Measurements from ENCODE around the gene BMP3.

Gene BMP3

GRCh38 chr4:81039351-81039972 is 9.0 kb downstream of the BMP3 start:
- ChIA-PET CTCF (interaction anchor here (0.6 to 2.4 kb wide), 22 partner anchors 9 to 1161 kb away, joined by 3 to 15 read pairs (median 3); partner anchors contain the start of gene BMP3), POLR2A (no interaction called here)
- Histone ChIP-seq H3K9me3 (ENCODE audit: control insufficient read depth, insufficient read depth, low read depth, low read length) (no peaks in the 10 kb centered on the region), H3K4me1 (ENCODE audit: control insufficient read depth, insufficient read depth, low read length) (peaks cover under 1% of the 10 kb centered on the region; the same call in 1 of the 2 replicates), H3K36me3 (ENCODE audit: control insufficient read depth in 2 of 2, insufficient read depth in 1 of 2, low read length in 2 of 2) (no peaks in the 10 kb centered on the region), H3K4me3 (ENCODE audit: low read depth, low read length) (no peak overlapping the region), H3K27ac (ENCODE audit: extremely low read depth, low read depth, low read length) (no peak overlapping the region)
- no peak for TF ChIP-seq MEIS1 (CRISPR knock-in tag; IDR thresholded peaks at IDR 0.05; ENCODE audit: borderline replicate concordance)
- TF ChIP-seq ZNF394 (tag by site-specific recombination; IDR thresholded peaks at IDR 0.05; ENCODE audit: borderline replicate concordance), result peak; percentile 72; the same call in 1 of the 2 replicates

GRCh38 chr4:81040012-81040659 is 9.6 kb downstream of the BMP3 start:
- ChIA-PET POLR2A (no interaction called here), CTCF (interaction anchor here (0.6 to 2.4 kb wide), 27 partner anchors 9 to 1160 kb away, joined by 3 to 15 read pairs (median 3); partner anchors contain the start of gene BMP3)
- Histone ChIP-seq H3K4me3 (ENCODE audit: low read depth, low read length) (no peak overlapping the region), H3K36me3 (ENCODE audit: control insufficient read depth in 2 of 2, insufficient read depth in 1 of 2, low read length in 2 of 2) (no peaks in the 10 kb centered on the region), H3K9me3 (ENCODE audit: control insufficient read depth, insufficient read depth, low read depth, low read length) (no peaks in the 10 kb centered on the region), H3K27ac (ENCODE audit: extremely low read depth, low read depth, low read length) (no peak overlapping the region), H3K4me1 (ENCODE audit: control insufficient read depth, insufficient read depth, low read length) (no peaks in the 10 kb centered on the region; the same call in 1 of the 2 replicates)
- no peak for TF ChIP-seq ZNF132 (tag by site-specific recombination; IDR thresholded peaks at IDR 0.05; ENCODE audit: borderline replicate concordance)
- peak; percentile 70 for TF ChIP-seq ZNF654 (tag by site-specific recombination; IDR thresholded peaks at IDR 0.05; ENCODE audit: low read depth)
- no peak for TF ChIP-seq ZNF449 (tag by site-specific recombination; IDR thresholded peaks at IDR 0.05)
- no peak for TF ChIP-seq MEIS1 (CRISPR knock-in tag; IDR thresholded peaks at IDR 0.05; ENCODE audit: borderline replicate concordance)
- no peak for TF ChIP-seq KLF8 (tag by site-specific recombination; IDR thresholded peaks at IDR 0.05)
- TF ChIP-seq ZNF549 (tag by site-specific recombination; IDR thresholded peaks at IDR 0.05), result no peak
- peak; percentile 90 for TF ChIP-seq SCRT1 (tag by site-specific recombination; IDR thresholded peaks at IDR 0.05; ENCODE audit: borderline replicate concordance)
- TF ChIP-seq CTCF (tag by site-specific recombination; IDR thresholded peaks at IDR 0.05), result 0 out of 2 replicates have a peak, but pooled peaks have one; percentile 23
- TF ChIP-seq ZSCAN16 (tag by site-specific recombination; IDR thresholded peaks at IDR 0.05), result no peak
- no peak for TF ChIP-seq KLF16 (tag by site-specific recombination; IDR thresholded peaks at IDR 0.05)
- TF ChIP-seq FEZF1 (tag by site-specific recombination; IDR thresholded peaks at IDR 0.05), result no peak
- no peak for TF ChIP-seq ZNF2 (tag by site-specific recombination; IDR thresholded peaks at IDR 0.05)
- no peak for TF ChIP-seq ZNF324 (tag by site-specific recombination; IDR thresholded peaks at IDR 0.05)
- TF ChIP-seq ZNF830 (tag by site-specific recombination; IDR thresholded peaks at IDR 0.05; ENCODE audit: low read depth), result no peak
- TF ChIP-seq ZNF513 (tag by site-specific recombination; IDR thresholded peaks at IDR 0.05), result no peak
- peak; percentile 96 for TF ChIP-seq SCRT2 (tag by site-specific recombination; IDR thresholded peaks at IDR 0.05)
- no peak for TF ChIP-seq GLI4 (tag by site-specific recombination; IDR thresholded peaks at IDR 0.05)
